D721Med (cell line): ENCODE measurements around the gene SNW1.
A peak's percentile ranks its signal among the peaks of the same experiment; 100 is the strongest.
"Not testable (repeated sequence)": the region's sequence is repeated elsewhere in the genome, so short reads cannot be mapped to it uniquely, and the experiment has no call there.

Experiments used
- DNase-seq: peaks from one replicate; pipeline ENCODE4 v3.0.0; 2011; ENCODE audit warnings: low spot score; ENCODE audit not compliant: insufficient read length
- FAIRE-seq: peaks from 2 replicates; lab custom pipeline; 2011; peaks lifted over from hg19 to GRCh38; lab: Jason Lieb, UNC
- CTCF ChIP-seq: IDR thresholded peaks from 2 replicates; pipeline ENCODE4 v1.5.1; 2012; ENCODE audit warnings: mild to moderate bottlenecking, control low read depth; ENCODE audit not compliant: insufficient read depth; ENCODE audit errors: missing control alignments

SNW1 gene

GRCh38 chr14:77799863-77800730 is 39.1 kb upstream of the SNW1 start, which contains the start of gene ADCK1:
ADCK1 (plus strand) TSS chr14:77800109; CDS start chr14:77818979, 18,870 bp downstream.
- TF ChIP-seq CTCF: no peak
- FAIRE-seq (no peak), DNase-seq (peak; percentile 87)

GRCh38 chr14:77799456-77799855 is 38.5 kb upstream of the SNW1 start:
- not testable (repeated sequence) for DNase-seq, FAIRE-seq

- TF ChIP-seq CTCF: no peak
- DNase-seq: no peak
- no peak for FAIRE-seq
Measured at GRCh38 chr14:77794357-77794756, 33.4 kb upstream of the SNW1 start.

GRCh38 chr14:77793255-77793654 is 32.3 kb upstream of the SNW1 start:
- FAIRE-seq, DNase-seq: not testable (repeated sequence)

- TF ChIP-seq CTCF: no peak
- DNase-seq (no peak), FAIRE-seq (no peak)
Measured at GRCh38 chr14:77791225-77791600, 30.3 kb upstream of the SNW1 start.

- DNase-seq: no peak
- TF ChIP-seq CTCF: no peak
- FAIRE-seq: no peak
Measured at GRCh38 chr14:77790566-77791224, 29.7 kb upstream of the SNW1 start.

GRCh38 chr14:77786148-77786547 is 25.2 kb upstream of the SNW1 start:
- no peak for DNase-seq
- no peak for TF ChIP-seq CTCF

GRCh38 chr14:77782202-77782601 is 21.2 kb upstream of the SNW1 start:
- no peak for TF ChIP-seq CTCF
- no peak for FAIRE-seq
- DNase-seq: no peak

More at GRCh38 chr14:77786148-77786547, 25.2 kb upstream of the SNW1 start:
- FAIRE-seq: peak; percentile 48

GRCh38 chr14:77773966-77774365 is 13.0 kb upstream of the SNW1 start:
- not testable (repeated sequence) for FAIRE-seq

GRCh38 chr14:77768442-77769069 is 7.6 kb upstream of the SNW1 start:
- not testable (repeated sequence) for DNase-seq
- peak; percentile 99 for FAIRE-seq

More at GRCh38 chr14:77773966-77774365, 13.0 kb upstream of the SNW1 start:
- DNase-seq: not testable (repeated sequence)
